Iris pigment epithelial cell (primary cell): ENCODE measurements around the gene ENTPD1.
"Not testable (repeated sequence)": the region's sequence is repeated elsewhere in the genome, so short reads cannot be mapped to it uniquely, and the experiment has no call there.

Experiments used
- DNase-seq: peaks from one replicate; pipeline ENCODE4 v3.0.0-alpha.2; 2011; ENCODE audit warnings: low read depth

The ENTPD1 gene

DNA sequence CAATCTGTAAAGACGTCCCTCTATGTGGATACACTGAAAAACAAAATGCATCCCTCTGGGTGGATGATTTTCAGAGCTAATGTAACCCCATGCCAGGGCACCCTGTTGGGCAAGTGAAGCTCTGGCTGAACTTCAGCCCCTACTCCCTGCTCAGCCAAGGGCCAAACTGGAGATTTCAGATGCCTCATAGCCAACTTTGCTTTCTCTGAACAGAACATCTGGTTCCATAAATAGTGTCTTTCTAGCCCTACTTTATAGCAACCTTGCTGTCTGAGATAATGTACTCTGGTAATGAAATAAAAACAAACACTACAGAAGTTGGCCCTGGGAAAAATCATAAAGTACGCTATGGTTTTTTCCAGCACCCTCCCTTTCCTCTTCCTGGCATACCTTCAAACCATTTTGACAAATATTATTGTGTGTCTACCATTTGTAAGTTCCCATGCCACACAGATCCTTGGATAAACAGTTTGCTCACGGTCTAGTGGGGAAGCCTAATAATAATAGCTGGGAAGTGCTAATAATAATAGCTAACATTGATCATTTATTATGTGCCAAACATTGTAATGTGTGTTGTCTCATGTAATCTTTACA, 3.4 kb downstream of the ENTPD1 start:
- no peak for DNase-seq

DNA sequence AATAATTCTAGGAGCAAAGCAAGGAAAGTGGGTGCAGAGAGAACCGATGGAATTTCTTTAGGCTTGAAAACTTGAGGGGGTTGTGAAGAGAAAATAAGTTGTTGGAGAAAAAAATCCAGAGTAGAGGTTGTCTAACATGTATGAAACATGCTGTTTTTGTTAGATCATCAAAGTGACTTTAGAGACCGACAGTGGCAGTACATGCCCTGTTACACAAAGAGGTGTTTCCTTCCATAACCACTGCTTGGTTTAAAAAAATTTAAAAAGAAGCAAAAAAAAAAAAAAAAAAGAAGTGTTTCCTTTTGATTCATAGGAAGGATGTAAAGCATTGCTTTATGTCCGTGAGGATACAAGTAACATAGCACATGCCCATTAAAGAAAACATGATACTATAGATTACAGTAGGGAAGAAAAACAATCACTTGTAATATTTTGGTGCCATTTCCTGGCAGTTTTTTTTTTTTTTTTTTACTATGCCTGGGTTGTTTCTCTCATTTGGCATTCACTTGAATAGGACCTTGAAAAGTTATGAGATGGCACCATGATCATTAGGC, 6.1 kb downstream of the ENTPD1 start:
- no peak for DNase-seq

DNA sequence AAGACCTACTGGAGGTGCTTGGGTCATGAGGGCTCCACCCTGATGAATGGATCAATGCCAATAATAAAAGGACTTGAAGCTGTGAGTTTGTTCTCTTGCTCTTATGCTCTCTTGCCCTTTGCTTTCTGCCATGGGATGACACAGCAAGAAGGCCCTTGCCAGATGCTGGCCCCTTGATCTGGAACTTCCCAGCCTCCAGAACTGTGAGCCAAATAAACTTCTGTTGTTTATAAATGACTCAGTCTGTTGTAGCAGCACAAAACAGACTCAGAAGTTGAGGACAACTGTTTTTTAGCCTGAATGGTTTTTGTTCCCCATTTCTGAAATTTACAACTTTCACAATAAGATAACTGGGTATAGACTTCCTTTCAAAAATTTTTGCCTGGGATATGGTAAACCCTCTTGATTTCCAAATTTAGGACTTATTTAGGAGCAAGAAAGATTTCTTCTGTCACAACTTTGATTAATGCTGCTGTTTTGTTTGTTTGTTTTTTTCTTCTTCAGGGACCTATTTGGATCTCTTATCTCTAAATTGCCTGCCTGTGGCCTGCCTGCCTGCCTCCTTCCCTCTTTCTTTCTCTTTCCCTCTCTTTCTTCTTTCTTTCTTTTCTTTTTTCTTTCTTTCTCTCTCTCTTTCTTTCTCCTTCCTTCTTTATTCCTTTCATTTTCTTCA, 12.1 kb downstream of the ENTPD1 start:
- peak; percentile 85 for DNase-seq

DNA sequence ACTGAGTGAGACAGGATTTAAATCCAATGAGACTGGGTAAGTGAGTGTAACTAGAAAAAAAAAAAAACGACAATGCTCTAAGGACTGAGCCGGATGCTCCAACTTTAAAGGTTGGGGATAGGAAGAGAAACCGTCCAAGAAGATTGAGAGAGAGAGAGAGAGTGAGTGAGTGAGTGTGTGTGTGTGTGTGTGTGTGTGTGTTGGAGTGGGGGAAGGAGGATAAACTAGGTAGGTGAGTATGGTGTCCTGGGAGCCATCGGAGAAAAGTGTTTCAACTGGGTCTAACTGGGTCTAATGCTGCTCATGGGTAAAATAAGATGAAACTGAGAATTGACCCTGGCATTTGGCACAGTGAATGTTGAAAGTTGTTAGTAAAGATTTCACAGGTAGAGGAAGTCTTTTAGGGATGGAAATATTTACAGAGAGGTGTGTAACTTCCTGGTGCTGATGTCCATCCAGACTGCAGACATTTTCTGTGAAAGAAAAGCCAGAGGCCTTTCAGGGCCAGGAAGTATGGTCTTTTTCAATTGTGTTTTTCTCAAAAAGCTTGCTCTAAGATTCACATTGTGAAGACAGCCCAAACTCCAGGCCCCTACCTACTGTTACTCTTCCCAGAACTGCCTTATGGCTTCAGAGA, 14.2 kb downstream of the ENTPD1 start:
- DNase-seq = no peak

DNA sequence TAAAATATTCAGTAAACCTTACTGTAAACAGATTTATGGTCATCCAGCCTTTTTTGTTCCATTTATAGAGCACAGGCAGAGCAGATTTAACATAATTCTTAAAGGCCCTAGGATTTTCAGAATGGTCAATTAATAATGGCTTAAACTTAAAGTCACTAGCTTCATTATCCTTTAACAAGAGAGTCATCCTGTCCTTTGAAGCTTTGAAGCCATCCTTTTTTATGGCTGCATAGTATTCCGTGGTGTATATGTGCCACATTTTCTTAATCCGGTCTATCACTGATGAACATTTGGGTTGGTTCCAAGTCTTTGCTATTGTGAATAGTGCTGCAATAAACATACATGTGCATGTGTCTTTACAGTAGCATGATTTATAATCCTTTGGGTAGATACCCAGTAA, 17.5 kb downstream of the ENTPD1 start:
- not testable (repeated sequence) for DNase-seq

DNA sequence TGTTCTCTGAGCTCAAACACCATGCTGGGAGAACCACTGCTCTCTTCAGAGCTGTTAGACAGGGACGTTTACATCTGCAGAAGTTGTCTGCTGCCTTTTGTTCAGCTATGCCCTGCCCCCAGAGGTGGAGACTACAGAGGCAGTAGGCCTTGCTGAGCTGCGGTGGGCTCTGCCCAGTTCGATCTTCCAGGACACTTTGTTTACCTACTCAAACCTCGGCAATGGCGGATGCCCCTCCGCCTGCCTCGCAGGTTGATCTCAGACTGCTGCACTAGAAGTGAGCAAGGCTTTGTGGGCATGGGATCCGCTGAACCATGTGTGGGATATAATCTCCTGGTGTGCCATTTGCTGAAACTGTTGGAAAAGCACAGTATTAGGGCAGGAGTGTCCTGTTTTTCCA, 21.7 kb downstream of the ENTPD1 start:
- DNase-seq = not testable (repeated sequence)

DNA sequence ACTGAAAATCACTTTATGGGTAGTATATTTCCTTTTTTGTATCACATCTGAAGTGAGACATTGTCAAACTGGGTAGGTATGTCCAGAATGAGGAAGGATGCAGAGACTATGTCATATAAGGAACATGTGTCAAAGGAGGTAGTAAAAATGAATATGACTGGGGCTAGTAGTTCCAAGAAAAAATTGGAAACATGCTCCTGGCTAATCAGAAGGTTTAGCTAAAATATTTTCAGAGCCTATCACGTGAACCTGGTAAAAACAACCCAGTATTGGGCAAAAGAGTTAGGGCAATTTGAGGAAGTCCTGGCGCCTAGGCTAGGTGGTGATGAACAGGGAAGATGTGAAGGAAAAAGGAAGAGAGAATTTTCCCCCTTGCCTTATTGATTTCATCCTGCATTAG, 26.4 kb downstream of the ENTPD1 start:
- DNase-seq = no peak

DNA sequence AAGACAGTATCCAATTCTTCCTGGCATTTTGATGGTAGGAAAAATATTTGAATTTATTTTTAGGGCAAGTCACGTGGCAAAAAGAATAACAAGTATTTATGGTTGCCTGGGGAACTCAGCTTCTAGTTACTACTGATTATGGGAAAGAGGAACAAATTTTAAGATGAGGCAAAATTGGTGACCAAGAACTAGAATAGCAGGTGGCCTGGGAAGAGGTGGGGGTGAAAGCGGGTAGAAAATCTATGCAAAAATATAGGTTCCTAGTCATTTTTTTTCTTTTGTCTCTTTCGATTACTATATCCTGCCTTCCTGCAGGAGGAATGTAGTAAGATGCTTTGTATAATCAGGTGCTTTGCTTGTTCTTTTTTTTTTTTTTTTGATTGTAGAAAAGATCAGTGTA, 27.8 kb downstream of the ENTPD1 start:
- DNase-seq = no peak

DNA sequence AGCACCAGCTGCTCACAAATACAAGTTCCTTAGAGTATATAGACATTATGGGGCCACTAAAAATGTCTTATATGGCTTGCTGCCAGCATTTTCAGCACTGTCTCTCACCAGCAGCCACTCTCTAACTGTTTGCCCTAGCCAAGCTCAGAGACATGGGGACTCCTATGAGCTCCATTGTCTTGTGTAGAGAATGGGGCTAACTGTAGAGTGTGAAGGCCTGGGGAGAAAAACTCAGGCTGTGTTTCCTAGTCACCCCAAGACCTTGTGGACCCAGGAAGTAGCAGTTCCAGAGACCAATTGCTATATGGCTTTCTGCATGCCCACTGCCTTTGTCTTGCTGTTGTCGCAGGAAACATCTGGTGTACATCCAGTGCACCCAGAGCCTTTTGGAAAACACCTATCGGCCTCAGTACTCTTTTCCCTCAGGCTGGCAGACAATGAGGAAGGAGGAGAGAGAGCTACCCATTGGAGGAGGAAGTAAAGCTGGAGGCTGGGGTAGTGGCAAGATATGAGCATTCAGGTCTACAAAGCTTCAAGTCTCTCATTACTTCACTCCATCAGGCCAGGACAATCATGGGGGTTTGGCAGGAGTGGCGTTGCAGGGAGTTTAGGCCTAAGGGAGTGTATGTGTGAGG, 28.4 kb downstream of the ENTPD1 start:
- no peak for DNase-seq

DNA sequence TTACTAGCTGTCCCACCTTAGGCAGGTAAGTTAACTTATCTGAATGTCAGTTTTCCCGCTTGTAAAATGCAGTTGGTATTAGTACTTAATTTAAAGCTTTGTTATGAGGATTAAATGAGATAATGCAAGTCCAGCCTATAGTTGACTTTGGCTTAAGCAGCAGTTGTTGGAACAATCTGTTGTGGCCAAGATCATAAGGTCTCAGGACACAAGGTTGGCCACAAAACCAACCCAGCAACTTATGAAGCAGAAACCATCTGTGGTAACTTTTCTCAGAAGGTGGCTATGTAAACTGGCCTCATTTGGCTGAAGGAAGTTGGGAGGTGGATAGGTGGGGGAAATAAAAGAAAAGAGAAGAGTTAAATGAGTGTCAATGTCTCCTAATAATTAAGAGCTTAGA, 29.4 kb downstream of the ENTPD1 start:
- no peak for DNase-seq

DNA sequence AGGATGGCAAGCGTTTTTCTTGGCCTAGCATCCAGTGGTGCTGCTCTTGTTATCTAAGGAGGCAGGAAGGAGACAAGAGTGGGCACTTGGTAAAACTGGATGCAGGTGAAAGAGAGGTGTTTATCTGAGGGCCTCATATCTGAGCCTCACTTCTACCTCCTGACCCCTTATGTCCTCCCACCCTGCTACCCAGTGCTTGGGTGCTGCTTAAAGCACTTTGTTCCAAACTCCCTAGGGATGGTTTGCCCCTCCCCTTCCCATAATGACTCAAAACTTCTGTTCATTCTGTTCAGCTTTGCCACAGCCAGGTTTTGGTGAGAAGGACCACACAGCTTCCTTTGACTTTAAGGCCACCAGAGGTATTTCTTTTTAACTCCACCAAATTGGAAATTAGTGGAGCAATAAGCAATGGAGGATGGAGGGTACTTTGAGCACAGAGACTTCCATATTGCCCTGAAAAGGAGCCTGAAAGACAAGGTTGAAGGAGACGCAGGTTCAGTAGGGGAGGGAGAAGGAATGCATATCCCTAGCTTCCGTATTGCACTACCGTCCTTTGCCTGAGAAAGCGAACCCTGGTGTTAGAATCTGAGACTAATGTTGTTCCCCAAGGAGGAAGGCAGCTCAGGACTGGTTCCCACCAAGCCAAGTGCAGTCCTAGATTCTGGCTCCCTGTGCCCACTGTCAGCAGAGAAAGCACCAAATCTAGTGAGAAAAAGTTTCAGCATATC, 30.1 kb downstream of the ENTPD1 start:
- DNase-seq = no peak

DNA sequence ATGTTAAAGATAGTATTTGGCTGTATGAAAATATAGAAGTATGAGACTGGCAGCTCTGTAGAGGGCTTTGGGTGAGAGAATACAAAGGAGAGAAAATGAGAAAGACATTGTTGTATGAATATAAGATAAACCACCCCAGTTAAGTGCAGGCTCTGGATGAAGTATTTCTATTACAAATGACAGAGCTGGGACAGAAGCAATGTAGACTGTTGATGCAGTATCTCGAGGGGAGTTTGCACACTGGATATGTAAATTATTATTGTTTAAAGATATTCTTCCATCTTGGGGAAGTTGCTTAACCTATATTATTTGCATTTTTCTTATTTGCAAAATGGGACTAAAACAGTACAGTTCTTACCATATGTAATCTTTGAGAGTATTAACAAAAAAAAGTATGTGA, 31.5 kb downstream of the ENTPD1 start:
- DNase-seq = no peak

DNA sequence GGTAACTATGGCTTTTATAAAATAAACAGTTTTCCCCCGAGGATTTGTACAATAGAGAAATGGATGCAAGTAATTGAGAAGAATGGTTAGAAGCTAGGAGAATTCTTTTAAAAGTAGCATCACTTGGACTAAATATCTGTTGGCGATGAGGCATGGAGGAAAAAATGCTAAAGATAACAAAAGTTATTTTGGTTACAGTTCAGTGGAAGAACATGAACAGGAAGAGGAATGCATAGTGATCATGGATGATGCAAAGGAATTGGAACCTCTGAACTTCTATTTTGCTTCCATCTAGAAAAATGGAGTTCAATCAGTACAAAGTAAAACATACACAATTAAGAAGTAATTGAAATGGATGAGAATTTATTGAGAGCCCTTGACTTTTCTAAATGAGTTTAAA, 32.9 kb downstream of the ENTPD1 start:
- DNase-seq = peak; percentile 77

DNA sequence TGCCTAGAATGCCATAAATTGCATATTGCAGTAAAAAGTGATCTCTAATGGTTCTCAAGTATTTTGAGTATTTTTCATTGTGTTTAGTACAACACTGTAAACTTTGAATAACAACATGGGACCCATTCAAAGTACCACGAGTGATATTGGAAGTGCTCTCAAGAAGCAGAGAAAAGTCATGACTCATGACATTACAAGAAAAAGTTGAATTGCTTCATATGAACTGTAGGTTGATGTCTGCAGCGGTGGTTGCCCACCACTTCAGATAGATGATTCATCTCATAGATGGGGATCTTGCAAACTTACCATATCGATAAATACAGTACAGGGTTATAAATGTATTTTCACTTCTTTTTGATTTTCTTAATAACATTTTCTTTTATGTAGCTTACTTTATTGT, 33.9 kb downstream of the ENTPD1 start:
- peak; percentile 38 for DNase-seq

DNA sequence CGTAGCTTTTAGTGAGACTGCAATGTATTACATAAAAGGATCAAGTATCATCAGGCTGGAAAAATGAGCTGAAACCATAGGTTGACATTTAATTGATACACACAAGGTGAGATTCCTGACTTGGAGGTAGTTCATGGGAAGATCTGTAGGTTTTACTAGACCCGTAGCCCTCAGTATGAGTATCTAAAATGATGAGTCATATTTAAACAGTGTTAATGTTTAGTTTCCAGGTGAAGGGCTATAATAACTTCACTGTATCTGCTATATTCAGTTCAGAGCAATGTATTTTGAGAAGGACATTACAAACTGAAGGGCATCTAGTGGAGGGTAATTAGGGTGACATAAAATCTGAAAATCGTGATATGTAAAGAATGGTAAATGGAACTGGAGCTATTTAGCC, 35.0 kb downstream of the ENTPD1 start:
- no peak for DNase-seq

DNA sequence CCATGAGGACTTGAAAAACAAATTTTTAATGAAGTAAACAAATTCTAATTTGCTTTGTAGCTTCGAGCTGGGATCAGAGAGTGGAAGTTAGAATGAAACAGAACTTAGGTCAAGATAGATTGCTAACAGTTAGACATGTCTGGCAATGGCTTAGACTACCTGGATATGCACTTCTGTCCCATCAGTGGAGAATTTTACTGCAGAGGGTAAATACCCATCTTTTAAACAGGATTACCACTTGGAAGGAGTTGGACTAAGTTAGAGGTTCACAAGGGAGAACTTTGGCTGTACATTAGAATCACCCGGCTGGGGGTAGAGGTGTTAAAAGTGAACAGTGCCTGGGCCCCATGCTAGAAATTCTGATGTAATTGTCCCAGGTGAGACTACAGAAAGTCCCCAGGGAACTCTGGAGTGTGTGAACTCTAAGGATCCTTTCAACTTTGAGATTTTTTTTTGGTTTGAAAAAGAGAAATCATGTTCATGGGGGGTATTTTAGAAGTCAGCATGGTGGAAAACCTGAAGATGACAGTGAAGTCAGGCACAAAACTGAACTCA, 35.5 kb downstream of the ENTPD1 start:
- no peak for DNase-seq

DNA sequence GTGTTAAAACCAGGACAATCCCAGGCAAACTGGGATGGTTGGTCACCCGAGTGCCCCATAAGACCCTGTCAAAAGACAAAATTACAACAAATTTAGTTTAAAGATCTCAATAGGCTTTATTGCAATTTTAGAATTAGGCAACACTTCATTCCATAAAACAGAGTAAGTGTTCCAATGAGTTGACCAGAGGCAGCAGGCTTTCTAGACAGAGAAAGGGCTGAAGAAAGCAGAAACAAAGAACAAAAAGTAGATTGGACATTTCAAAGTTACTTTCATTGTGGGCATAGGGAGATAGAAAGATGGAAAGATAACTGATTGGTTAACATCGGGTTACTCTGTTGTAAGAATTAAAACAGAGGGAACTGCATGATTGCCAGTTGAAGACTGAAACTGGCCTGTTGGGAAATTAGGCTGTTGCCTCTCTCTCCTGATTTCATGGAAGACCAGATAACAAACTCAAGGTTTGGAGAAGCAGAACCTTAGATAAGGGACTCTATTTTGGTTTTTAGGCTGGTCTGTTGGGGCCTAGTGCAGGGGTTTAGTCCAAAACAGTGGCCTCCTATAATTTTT, 36.3 kb downstream of the ENTPD1 start:
- no peak for DNase-seq

DNA sequence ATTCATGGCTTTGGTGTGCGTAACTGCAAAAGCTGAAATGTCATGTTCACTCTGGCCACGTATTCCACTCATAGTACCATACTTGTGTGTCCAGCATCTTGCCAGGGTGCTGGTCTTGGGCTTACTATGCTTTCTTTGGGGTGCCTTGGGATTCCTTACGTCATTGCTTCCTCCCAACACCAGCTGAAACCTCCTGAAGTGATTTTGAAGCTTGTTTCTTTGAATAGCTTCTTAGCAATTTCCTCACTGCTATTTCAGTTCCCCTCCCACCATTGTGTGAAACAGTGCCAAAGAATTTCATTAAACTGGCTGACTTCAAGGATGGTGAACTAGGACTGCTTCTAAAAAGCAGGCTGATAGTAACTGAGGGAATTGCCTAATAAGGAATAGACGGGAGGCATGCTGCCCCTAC, 36.9 kb downstream of the ENTPD1 start:
- DNase-seq = peak; percentile 80

DNA sequence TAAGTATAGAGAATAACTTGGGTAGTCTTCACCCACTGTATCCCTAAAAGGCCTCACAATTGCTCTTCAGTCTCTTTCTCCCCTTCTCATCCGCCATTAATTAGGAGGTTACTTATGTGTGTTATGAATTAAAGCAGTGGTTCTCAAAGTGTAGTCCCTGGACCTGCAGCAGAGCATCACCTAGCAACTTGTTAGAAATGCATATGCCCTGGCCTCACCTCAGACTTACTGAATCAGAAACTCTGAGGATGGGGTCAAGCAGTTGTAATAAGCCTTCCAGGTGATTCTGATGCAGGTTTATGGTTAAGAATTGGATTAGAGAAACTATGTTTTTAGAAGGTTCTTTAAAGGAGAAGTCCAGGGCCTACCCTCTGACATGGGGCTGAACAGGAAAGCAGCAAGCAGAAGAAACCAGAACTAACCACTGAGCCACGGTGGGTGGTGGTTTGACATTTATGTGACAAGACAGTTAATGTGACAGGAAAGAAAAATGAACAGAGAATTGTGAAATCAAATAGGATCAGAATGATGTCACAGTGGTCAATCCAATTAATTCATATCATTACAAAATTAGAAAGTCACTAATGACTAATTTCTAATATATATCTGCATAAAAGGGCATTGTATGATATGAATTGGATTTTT, 37.6 kb downstream of the ENTPD1 start:
- no peak for DNase-seq

DNA sequence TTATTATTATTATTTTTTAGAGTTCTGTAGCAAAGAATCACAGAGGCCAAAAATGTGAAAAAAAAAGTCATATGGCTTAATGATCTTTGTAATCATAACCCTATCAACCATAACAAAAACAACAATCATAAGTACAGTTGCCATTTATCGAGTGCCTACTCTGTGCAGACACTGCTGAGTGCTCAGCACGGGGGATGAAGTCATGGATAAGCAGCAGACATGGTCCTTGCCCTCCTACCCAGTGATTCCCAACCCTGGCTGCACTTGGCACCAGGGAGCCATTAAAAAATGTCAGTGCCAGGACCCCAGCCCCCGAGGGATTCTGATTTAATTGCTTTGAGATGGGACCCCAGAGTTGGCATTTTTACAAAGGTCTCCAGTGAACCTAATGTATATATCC, 38.2 kb downstream of the ENTPD1 start:
- no peak for DNase-seq

DNA sequence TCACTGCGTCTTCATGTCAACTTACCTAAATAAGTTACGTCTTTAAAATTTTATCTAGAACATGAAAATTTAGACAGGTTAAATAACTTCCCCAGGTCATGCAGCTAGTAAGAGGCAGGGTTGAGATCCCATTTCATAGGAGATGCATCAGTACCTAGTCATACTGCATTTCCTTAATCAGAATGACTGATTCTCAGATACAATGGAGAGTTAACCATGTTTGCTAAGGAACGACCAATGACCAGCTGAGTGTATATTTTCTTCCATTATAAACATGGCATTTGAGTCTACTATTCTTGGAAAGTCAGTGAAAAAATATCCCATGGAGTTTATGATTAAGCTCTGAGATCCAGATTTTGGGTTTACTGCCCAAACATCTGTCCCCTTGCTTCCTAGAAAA, 39.6 kb downstream of the ENTPD1 start:
- DNase-seq = no peak
